Stimulated activated CD8-positive, alpha-beta memory T cell treated with anti-CD3 and anti-CD28 coated beads, Interleukin-7, amount 100 ng/mL, for 1 hour (primary cell): ENCODE results near the gene PRELID2.
A peak's percentile ranks its signal among the peaks of the same experiment; 100 is the strongest.
"Not testable (repeated sequence)": the region's sequence is repeated elsewhere in the genome, so short reads cannot be mapped to it uniquely, and the experiment has no call there.

Experiments
- DNase-seq, 2 donors: peaks; one replicate each; pipeline ENCODE4 v3.0.0-alpha.2; 2020; ENCODE audit warnings: low read depth in 2 of 2

The PRELID2 gene

GRCh38 chr5:145834917-145835847 is at the start of gene PRELID2:
PRELID2 (minus strand) TSS chr5:145835342; CDS start chr5:145835251, 91 bp downstream.
- peak in 1 of 2 donors; percentile 2 for DNase-seq

DNA sequence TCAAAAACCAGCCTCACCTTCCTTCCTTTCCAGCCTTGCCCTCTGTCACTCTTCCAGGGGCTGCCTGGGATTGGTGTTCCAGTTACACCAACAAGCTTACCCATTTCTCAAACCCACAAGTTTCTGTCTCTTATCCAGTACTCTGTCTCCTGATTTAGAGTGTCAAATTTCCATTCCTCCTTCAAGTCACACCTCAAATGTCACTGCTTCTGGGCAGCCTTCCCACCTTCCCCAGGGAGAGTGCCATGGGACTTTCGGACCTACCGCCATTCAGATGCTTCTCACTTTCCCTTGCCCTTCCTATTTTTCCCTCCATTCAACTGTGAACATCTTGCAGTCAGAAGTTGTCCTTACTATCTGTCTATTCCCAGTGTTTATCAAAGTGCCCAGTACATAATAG is 39.6 kb upstream of the PRELID2 start:
- no peak for DNase-seq

- no peak for DNase-seq
Observed at GRCh38 chr5:145872914-145873313, 37.8 kb upstream of the PRELID2 start, which contains the start of gene GRXCR2. GRXCR2 (minus strand) TSS chr5:145873014; CDS start chr5:145872968, 46 bp downstream.

DNA sequence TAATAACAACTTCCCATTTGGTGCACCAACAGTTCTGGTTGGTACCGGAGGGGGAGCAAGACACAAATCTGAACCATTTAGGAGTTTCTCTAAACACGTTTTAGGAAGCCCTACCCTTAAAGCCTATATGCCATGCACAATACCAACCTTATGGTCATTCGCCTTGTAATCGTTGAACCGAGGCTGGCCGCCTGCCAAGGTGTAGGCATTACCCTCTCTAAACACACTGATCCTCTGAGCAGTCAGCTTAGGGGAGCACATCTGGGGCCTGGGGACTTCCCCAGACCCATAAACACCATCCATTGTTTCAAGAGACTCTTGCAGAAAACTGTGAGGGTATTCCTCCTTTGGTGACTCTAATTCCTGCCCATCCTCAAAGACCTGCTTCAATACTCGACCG is 37.3 kb upstream of the PRELID2 start:
- no peak for DNase-seq

GRCh38 chr5:145869753-145870152 is 34.6 kb upstream of the PRELID2 start:
- DNase-seq, result no peak

DNA sequence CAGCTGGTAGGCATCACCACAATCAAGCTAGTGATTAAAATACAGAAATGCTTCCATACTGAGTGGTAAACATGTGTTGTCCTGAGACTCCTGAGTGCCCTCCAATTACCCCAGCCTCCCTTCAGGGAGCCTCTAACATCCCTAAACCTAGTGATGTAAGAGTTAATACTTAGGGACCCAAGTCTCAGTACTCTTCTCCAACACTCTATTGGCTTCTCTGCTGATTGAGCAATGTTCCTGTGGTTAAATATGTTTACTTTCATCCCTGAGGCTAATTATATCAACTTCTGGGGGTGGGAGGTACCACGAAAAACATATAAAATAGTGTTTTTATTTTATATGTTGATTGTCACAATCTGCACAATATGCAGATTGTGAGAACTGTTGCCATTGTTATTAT is 32.7 kb upstream of the PRELID2 start:
- no peak for DNase-seq

- not testable (repeated sequence) for DNase-seq
Observed at GRCh38 chr5:145864432-145864831, 29.3 kb upstream of the PRELID2 start.

GRCh38 chr5:145863003-145863402 is 27.9 kb upstream of the PRELID2 start:
- DNase-seq, result no peak

GRCh38 chr5:145859897-145860296 is 24.8 kb upstream of the PRELID2 start:
- DNase-seq, result no peak

DNA sequence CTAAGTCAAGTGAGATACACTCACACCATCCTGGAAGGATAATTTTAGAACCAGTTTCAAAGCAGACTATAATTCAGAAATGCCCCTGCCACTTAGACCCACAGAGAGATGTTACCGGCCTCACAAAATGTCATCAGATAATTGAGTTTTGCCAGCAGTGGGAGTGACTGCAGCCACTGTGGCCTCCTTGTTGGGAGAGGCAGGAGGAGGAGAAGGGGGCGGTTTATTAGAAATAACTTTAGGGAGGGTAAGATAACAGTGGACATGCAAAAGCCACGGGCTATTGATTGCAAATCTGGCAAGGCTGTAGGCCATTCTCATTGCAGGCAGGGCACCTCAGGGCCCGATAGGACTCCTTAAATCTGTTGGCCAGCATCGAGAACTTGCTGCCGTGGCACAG is 24.3 kb upstream of the PRELID2 start:
- no peak for DNase-seq

DNA sequence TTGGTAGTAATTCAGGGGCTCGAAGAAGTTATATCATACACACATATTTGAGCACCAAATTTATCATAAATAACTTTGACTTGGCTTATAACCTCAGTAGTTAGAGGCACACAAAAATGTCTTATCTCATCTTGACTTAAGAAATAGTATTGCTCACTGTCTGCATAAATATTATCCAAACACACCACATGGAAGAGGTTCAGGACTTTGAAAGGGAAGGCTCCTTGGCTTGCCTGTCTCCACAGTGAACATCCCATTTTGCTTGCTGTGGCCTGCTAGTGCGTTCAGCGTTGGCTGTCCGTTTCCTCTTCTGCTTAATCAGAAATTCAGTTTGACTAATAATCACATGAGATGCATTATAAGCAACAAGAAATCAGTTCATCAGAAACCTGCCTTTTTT is 23.8 kb upstream of the PRELID2 start:
- DNase-seq, result no peak

- no peak for DNase-seq
Observed at GRCh38 chr5:145856285-145856818, 21.2 kb upstream of the PRELID2 start.

DNA sequence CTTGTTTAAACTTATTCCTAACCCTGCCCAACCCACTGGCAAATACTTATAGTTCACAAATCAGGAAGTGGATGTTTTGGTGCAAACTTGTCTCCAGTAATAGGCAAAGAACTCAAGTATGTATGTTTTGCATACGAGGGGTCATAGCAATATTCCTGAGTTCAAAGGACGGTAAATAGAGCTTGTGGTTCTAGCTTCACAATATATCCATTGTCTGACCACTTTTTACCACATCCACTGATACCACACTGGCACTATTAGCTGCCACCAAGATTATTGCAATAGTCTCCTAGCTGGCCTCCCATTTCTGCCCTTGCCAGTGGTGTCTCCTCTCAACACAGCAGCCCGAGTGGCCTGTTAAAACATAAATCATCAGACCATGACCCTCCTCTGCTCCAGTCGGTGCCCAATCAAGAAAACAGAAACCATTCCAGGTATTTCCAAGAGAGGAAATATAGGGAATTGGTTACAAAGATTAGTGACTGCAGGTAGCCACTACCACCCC is 20.7 kb upstream of the PRELID2 start:
- DNase-seq, result no peak

- DNase-seq, result no peak
Observed at GRCh38 chr5:145854651-145855258, 19.6 kb upstream of the PRELID2 start.

DNA sequence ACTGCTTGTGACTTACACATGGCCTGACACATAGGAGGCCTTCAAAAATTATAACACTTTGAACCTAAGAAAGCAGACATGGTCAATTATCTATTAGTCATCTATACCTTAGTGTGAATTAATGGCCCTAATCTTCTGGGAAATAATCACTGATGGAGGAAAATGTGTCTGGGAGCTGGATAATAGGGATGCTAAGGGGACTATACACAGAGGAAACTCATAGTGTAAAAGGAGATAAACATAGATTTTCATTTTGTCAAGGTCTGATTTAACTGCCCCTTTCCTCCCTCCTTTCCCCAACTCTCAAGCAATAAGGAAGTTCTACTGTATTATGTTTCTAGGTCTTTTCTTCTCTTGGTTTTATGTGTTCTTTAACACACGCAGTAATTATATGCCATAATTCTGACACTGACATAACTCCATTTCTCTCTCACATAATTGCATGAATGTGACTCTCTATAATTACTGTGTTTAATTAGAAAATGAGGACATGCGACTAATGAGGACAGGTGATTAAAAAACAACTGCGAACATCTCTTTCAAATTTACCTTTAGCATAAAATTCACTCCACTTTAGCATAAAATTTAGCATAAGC is 18.7 kb upstream of the PRELID2 start:
- no peak for DNase-seq

DNA sequence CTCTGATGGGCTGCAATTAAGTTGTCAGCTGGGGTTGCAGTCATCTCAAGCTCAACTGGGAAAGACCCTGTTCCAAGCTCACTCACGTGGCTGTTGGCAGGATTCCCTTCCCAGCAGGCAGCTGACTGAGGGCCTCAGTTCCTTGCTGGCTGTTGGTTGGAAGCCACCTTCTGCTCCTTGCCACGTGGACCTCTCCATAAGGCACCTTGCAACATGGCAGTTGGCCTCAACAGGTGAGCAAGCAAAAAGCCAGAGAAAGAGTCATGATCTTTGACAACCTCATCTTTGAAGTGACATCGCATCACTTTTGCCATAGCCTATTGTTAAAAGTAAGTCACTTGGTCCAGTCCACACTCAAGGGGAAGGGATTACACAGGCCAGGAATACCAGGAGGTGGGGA is 17.8 kb upstream of the PRELID2 start:
- no peak for DNase-seq

DNA sequence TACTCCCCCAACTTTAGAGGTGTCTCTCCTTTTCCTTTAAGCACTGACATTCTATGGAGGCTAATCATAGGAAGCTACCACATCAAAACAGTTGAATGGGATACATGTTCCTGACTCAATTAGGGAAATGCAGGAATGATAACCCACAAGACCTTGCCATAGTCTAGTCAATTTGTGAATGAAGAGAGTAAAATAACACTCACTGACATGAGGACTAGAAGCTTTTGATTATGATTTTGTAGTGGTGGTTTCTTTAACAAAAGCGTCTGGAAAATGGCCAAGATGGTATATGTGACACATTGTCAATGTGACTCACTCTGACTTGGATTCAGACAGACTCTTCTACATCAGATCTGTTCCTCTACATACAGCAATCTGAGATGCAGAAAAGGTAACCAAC is 13.7 kb upstream of the PRELID2 start:
- DNase-seq, result no peak

- DNase-seq, result no peak
Observed at GRCh38 chr5:145847499-145848497, 12.7 kb upstream of the PRELID2 start.

GRCh38 chr5:145846081-145846480 is 10.9 kb upstream of the PRELID2 start:
- DNase-seq, result no peak

DNA sequence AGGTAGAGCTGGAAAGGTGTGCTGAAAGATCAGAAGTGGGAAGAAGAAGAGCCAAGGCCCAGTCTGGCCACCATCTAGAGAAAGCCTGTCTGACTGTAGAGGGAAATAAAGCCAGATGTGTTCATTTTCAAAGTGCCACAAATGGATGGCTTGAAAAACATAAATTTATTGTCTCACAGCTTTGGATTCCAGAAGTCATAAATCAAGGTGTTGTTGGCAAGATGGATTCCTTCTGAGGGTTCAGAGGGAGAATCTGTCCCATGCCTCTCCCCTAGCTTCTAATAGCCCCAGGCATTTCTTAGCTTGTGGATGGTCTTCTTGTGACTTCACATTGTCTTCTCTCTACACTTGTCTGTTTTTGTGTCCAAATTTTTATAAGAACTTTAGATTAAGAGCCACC is 6.2 kb upstream of the PRELID2 start:
- DNase-seq, result no peak
